Measurements from ENCODE around the gene CTCFL.

CTCFL gene

DNA sequence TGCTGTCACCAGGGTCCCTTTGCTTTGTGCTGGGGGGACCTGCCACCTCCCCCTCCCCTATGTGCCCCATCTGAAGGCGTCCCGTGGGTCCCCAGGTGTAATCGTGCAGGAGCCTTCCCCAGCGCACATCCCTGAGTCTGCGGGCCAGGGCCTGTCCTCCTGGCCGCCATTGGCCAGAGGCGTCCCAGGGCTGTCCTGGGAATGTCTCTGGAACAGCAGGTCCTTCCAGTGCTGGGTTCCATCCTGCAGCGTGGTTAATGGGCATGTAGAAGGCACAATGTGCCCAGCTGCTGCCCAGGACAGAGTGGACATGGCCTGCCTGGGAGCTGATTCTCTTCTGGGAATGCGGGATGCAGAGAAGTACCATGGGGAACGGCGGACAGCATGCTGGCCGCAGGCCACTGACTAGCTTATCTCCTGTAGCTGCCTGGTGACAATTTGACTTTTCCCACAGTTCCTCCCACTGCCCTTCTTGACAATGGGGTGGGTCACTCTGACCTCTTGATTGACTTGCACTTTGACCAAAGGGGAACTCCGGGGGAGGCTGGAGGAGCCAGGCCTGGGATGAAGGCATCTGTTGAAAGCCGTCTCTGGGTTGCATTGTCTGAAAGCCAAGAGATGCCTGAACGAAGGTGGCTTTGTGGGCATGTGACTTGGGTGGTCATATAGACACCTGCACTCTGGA lies 64.0 kb downstream of the CTCFL start:
- DNase-seq, result no peak

DNA sequence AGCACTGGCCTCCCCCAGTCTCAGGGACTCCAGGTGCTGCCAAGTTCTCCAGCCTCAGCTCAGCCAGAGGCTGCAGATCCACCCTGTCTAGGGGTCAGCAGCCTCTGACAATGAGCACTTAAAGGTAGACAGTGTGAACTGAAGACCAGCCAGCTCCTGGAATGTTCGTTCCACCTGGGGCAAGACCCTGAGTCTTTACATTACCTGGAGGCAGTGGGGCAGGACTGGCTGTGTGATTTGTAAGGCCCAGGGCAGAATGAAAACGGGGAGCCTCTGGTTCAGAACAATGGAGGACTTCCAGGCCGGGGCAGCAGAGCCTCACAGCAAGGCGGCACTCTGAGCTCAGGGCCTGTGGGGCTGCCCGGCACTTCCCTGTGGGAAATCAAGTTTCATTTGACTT lies 65.0 kb downstream of the CTCFL start:
- no peak for DNase-seq

GRCh38 chr20:57459278-57459677 lies 65.7 kb downstream of the CTCFL start:
- no peak for DNase-seq

GRCh38 chr20:57458400-57459160 lies 66.4 kb downstream of the CTCFL start:
- DNase-seq, result no peak

- DNase-seq, result no peak
Observed at GRCh38 chr20:57457243-57458095, 67.5 kb downstream of the CTCFL start.

DNA sequence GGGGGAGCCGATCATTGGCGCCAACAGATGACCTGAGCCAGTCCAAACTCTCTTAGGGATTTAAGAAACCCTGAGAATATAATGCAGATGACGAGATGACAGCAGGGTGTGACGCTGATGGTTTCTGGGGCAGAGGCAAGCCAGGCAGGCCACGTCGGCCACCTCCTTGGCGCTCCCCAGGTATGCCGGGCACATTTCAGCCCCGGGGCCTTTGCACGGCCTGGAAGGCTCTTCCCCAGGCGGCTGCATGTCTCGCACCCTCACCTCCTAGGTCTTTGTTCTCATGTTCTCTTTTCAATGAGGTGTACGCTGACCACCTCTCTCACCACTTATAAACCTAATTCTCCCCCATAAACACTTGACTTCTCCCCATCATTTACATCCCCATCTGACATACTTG lies 68.8 kb downstream of the CTCFL start:
- no peak for DNase-seq

DNA sequence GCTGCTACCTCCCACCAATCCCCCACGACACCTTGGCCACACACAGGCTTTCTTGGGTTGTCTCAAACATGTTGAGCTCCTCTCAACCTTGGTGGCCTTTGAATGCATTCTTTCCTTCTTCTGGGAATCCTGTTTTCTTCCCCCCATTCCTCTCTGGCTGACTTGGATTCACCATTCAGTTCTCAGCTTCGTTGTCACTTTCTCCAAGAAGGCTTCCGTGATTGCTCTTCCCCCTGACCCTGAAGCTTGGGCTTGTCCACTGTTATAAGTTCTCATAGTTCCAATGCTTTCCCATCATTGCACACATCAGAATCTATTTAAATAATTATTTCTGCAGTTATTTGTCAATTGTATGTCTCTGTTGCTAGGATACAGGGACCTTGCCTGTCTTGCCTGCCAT lies 69.6 kb downstream of the CTCFL start:
- no peak for DNase-seq

- peak; percentile 21 for DNase-seq
Observed at GRCh38 chr20:57451795-57452661, 72.9 kb downstream of the CTCFL start.

DNA sequence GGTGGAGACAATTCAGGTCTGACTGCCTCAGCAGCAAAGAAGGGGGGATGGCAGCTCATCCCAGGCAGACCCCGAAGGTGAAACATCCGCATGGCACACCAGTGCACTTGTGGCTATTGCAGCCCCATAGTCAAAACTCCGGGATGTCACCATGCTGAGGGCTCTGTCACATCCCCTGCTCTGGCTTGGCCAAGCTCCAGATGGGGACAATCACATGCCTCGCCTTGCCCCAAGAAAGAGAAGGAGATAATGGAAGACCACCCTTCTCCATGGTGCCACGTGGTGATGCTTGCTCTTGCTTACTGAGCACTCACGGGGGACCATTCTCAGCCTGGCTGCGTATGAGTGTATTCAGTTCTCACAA lies 73.5 kb downstream of the CTCFL start:
- no peak for DNase-seq

- DNase-seq, result no peak
Observed at GRCh38 chr20:57450931-57451330, 74.0 kb downstream of the CTCFL start.

DNA sequence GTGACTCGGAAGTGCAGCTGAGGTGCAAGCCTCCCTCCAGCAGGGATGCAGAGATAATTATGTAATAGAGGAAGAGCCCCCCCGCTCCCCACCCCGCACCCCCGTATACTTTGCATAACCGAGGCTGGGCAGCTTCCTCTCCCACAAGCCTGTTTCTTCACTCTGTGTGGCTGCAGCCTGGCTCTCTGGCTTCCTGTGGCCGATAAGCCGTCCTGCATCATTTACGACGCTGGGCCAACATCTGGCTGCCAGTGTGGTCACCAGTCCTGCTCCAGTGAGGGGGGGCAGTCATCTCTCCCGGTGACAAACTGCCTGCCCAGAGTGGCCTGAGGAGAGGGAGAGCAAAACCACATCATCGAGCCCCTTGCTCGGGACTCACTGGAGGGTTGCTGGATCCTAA lies 74.5 kb downstream of the CTCFL start:
- DNase-seq, result peak; percentile 22

DNA sequence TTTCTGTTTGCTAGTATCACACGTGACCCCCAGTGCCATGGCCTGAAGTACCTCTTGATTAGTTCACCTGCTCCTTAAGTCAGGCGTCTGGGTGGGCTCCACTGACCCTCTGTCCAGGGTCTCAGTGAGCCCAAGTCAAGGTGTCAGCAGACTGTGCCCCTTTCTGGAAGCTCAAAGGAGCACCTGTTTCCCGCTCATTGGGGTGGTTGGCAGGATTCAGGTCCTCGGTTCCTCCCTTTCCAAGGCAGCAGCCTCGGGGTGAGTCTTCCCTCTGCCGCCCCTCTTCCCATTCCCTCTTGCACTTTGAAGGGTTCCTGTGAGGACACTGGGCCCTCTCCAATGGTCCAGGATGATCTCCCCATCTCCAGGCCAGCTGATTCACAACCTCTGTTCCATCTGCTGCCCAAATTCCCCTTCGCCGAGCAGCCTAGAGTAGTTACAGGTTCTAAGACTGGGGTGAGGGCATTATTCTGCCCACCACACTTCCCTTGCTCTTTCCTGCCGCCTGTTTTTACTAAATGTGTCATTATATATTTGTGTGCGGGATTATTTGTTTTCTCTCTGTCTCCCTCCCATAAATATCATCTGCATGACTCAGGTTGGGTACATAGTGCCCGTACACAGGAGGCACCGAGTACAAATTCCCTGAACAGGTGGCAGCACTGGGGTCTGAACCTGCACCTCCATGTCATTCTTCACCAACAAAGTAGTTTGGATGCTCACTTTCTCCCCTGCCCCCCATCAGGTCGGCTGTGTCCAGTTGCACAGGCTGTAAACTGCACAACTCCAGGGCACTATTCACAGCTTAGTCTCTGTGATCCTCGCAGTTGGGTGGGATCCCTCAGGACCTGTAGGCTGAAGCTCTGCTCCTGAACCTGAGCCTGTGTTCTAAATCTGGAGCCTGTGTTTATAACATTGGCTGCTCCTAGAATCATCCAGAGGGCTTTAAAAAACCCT lies 75.3 kb downstream of the CTCFL start:
- no peak for DNase-seq

- DNase-seq, result no peak
Observed at GRCh38 chr20:57448764-57449354, 76.1 kb downstream of the CTCFL start.
